KOPT-K1 (cell line): Measurements from ENCODE around the gene DEFB129.

Experiments
- H3K27ac ChIP-seq: fragments of 200-600 bp; sonication (generic); 2 replicates; pipeline ENCODE4 v1.5.1; 2016; ENCODE audit warnings: antibody characterized with exemption, mild to moderate bottlenecking, low read depth, low read length; ENCODE audit not compliant: poor library complexity, severe bottlenecking
- H3K36me3 ChIP-seq: fragments of 200-600 bp; sonication (generic); 2 replicates; pipeline ENCODE4 v1.5.1; 2017; ENCODE audit warnings: antibody characterized with exemption, mild to moderate bottlenecking, low read length, moderate library complexity; ENCODE audit not compliant: insufficient read depth
- H3K9me3 ChIP-seq: fragments of 200-600 bp; sonication (generic); 2 replicates; pipeline ENCODE4 v1.5.1; 2017; ENCODE audit warnings: antibody characterized with exemption, low read length, mild to moderate bottlenecking; ENCODE audit not compliant: insufficient read depth, poor library complexity, severe bottlenecking

Gene DEFB129

DNA sequence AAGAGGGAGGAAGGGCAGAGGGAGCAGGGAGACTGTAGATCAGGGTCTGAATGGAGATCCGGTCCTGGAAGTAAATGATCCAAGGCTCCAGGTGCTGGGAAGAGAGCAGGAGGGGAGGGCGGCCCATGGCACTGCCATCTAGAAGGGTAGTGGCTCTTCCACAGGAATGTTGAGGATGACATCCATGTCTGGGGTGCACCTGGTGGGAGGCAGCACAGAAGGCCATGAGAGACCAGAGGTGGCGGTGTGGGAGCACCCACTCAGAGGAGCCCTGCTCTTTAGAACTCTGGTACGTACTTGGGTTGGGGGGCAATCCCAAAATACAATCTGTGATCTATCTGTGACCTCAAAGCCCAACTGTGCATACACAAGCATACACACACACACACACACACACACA lies 44.0 kb downstream of the DEFB129 start:
- H3K36me3 ChIP-seq: peaks cover 6% of the 10 kb centered on the region; the same call in 1 of the 2 replicates
- no peaks in the 10 kb centered on the region for H3K9me3 ChIP-seq
- H3K27ac ChIP-seq: no peak overlapping the region

DNA sequence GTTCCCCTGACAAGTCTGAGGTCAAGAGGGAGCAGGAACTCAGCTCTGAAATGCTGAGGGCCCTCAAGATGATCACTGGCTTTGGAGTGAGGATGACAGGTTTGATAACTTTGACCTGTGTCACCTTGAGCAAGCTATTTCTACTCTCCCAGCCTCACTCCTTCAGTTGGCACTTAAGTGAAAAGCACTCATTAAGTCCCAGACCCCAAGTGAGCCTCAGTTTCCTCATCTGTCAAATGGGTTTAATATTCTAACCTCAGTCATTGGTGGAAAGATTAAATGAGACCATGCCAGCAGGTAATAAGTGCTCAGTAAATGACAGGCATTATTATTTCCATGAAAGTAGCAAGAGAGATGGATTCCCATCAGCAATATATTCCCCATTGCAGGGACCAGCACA lies 44.5 kb downstream of the DEFB129 start:
- Histone ChIP-seq H3K9me3 (no peaks in the 10 kb centered on the region), H3K36me3 (peaks cover 11% of the 10 kb centered on the region; the same call in 1 of the 2 replicates), H3K27ac (no peak overlapping the region)

DNA sequence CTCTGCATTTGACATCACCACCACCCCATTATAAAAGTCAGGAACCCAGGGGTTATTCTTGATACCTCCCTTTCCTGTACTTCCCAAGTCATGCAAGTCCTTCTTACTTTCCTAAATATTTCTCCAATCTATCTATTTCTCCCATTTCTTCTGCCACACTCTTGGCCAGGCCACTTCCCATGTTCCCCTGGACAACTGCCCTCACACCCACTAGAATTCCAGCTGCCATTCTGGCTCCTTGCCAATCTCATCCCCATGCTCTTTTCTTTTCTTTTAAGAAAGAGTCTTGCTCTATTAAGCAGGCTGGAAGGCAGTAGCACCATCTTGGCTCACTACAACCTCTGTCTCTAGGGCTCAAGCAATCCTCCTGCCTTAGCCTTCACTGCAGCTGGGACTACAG lies 45.7 kb downstream of the DEFB129 start:
- Histone ChIP-seq H3K36me3 (peaks cover 23% of the 10 kb centered on the region; the same call in 1 of the 2 replicates), H3K9me3 (no peaks in the 10 kb centered on the region), H3K27ac (no peak overlapping the region)

DNA sequence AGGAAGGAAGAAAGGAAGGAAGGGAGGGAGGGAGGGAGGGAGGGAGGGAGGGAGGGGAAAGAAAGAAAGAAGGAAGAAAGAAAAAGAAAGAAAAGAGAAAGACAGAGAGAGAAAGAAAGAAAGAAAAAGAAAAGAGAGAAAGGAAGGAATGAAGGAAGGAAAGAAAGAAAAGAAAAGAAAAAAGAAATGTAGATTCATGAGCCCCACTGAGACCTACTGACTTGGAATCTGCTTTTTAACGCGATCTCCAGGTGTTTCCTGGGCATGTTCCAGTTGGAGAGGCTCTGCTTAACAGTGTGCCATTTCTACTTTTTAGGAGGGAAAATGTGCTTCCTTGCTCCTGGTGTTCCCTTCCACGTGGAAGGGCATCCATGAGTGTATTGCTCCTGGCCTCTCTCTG lies 46.8 kb downstream of the DEFB129 start:
- H3K36me3 ChIP-seq: peaks cover 32% of the 10 kb centered on the region; the same call in 1 of the 2 replicates
- H3K27ac ChIP-seq: no peak overlapping the region
- no peaks in the 10 kb centered on the region for H3K9me3 ChIP-seq

DNA sequence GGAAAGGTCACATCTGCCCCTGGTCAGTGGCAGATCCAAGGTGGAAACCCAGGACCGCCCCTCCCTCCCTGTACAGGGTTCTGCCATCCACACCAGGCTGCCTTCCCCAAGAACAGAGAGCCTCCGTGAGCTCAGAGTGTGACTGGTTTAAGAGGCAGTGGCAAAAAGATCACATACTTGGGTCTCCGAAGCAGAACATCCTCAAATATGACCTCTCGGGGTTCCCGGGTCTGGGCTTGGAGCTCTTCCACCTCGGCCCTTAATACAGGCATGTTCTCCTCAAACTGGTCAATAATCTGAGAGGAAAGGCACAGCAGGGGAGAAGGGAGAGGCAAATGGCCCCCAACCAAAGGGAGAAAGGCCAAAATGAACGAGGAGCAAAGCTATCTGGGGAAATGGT lies 48.7 kb downstream of the DEFB129 start:
- no peak overlapping the region for H3K27ac ChIP-seq
- H3K36me3 ChIP-seq: peaks cover 36% of the 10 kb centered on the region; the same call in 1 of the 2 replicates
- no peaks in the 10 kb centered on the region for H3K9me3 ChIP-seq

DNA sequence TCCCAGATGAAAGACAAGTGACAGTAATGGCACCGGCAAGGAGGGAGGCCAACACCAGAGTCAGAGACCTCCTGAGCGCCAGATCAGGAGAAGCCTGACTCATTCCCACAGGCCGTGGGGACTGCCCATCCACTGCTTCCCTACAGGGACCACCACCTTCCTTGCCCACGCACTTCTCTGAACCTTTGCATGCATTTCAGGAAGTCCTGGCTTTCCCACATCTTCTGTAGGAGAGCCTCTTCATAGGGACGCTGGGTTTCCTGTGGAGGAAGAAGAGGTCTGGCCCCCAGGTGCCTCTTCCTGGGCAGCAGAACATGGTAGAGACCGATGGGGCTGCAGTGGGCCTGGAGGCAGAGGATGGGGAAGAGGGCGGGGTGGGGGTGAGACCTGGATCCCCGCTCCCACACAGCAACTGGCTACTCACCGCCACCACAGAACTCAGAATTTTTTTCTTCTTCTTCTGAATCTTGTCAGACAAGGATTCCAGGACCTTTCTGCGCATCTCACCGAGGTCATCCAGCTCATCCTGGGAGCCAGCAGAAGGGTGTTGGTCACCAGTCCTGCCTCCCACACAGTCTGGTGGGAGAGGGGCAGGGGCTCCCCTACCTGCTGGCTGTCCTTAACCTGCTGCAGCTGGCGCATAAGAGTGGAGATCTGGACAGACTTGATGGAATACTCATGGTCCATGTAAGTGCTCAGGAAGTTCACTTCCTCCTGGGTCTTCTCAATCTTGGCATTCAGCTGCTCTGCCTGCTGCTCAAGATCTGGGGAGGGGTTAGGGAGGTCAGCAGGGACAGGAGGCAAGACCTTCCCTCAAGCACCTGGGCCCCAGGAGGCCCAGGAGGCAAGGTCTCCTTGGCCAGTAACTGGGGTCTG lies 49.8 kb downstream of the DEFB129 start:
- Histone ChIP-seq H3K9me3 (no peaks in the 10 kb centered on the region), H3K36me3 (peaks cover 43% of the 10 kb centered on the region; the same call in 1 of the 2 replicates), H3K27ac (no peak overlapping the region)

DNA sequence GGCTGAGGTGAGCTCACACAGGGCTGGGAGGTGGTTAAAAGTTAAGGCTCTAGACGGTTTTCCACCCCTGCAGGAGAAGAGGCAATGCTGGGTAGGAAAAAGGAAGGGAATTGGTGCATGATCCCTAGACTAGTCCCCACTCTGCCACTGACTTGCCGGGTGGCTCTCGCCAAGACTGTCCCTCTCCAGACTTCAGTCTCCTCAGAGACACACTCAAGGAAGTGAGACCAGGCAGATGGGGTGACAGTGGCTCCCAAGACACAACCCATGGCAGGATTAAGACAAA lies 50.4 kb downstream of the DEFB129 start:
- peaks cover 45% of the 10 kb centered on the region; the same call in 1 of the 2 replicates for H3K36me3 ChIP-seq
- no peak overlapping the region for H3K27ac ChIP-seq
- H3K9me3 ChIP-seq: no peaks in the 10 kb centered on the region

DNA sequence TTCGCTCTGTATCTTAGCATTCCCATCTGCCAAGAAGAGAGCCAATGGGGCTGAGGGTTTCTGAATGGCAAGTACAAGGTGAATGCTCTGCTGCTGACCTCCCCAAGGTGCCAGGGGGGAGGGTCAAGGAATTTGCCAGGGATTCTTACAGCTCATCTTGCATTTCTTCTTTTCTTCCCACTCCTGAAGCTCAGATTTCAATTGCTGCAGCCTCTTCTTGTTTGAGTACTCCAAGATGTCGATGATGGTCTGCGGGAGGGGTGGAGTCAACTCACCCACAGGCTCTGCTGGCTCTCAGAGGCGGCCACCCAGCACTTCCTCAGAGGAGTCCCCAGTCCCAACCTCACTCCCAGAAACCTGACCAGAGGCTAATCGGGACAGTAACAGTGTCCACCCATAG lies 51.1 kb downstream of the DEFB129 start:
- H3K27ac ChIP-seq: no peak overlapping the region

DNA sequence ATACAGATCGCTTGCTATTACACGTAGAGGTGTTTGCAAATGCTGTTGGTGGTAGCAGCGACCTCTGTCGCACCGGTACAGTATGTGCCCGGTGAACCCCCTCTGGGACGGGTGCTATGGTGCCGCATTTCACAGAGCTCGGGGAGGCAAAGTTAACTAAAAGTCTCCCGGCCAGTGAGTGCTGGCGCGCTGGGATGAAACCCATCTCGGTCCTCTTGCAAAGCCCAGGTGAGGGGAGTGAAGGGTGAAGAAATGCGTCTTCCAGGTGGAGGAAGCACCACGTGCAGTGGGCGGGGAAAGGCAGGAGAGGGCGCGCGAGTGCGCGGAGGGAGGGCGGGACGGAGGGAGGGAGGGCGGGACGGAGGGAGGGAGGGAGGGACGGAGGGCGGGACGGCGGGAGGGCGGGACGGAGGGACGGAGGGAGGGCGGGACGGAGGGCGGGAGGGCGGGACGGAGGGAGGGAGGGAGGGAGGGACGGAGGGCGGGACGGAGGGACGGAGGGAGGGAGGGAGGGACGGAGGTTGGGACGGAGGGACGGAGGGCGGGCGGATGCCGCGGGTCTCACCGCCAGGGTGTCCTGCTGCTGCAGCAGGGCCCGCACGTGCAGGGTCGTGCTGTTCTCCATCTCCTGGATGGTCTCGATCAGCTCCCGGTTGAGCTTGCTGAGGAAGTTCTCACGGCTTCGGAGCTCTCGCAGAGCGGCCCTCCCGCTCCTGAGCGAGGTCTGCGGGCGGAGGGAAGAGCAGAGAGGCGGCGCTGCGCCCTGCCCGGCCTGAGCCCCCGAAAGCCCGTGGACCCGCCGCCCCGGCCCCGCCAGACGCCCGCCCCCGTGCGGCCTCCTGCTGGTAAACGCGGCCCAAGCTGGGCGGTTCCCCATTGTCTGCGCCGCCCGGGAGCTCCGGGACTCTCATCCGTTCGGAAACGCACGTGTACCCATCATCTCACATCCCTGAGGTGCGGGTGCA lies 51.8 kb downstream of the DEFB129 start:
- Histone ChIP-seq H3K36me3 (peaks cover 48% of the 10 kb centered on the region), H3K27ac (no peak overlapping the region), H3K9me3 (no peaks in the 10 kb centered on the region)

More for the DNA sequence above, 51.1 kb downstream of the DEFB129 start:
- Histone ChIP-seq H3K9me3 (no peaks in the 10 kb centered on the region), H3K36me3 (peaks cover 45% of the 10 kb centered on the region)
